DND-41 (cell line): Measurements from ENCODE around the gene EXTL1.

Source experiments
- EZH2 ChIP-seq: IDR thresholded peaks from 3 replicates; pipeline ENCODE4 v1.6.1; 2012; ENCODE audit warnings: borderline replicate concordance, low read depth, mild to moderate bottlenecking, moderate library complexity, low read length, inconsistent platforms; ENCODE audit not compliant: severe bottlenecking
- TF ChIP-seq, protein P1 (sequence below): IDR thresholded peaks from 2 replicates; pipeline ENCODE4 v1.5.1; 2012; ENCODE audit warnings: borderline replicate concordance, low read length, moderate library complexity, mild to moderate bottlenecking; ENCODE audit not compliant: poor library complexity, severe bottlenecking; ENCODE audit errors: extremely low read depth

- TF ChIP-seq, protein P1, sequence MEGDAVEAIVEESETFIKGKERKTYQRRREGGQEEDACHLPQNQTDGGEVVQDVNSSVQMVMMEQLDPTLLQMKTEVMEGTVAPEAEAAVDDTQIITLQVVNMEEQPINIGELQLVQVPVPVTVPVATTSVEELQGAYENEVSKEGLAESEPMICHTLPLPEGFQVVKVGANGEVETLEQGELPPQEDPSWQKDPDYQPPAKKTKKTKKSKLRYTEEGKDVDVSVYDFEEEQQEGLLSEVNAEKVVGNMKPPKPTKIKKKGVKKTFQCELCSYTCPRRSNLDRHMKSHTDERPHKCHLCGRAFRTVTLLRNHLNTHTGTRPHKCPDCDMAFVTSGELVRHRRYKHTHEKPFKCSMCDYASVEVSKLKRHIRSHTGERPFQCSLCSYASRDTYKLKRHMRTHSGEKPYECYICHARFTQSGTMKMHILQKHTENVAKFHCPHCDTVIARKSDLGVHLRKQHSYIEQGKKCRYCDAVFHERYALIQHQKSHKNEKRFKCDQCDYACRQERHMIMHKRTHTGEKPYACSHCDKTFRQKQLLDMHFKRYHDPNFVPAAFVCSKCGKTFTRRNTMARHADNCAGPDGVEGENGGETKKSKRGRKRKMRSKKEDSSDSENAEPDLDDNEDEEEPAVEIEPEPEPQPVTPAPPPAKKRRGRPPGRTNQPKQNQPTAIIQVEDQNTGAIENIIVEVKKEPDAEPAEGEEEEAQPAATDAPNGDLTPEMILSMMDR: no peak
- no peak for TF ChIP-seq EZH2
These were observed 54.0 kb downstream of the EXTL1 start for GRCh38 chr1:26075421-26076144.
